Left cardiac atrium (tissue), 4 donors: ENCODE data around the gene SHF. TPM values are rescaled to one million over a fixed set of nuclear protein-coding genes. Genes with fewer than 3 reads are reported as not detected.
A peak's percentile ranks its signal among the peaks of the same experiment; 100 is the strongest.
"Not testable (repeated sequence)": the region's sequence is repeated elsewhere in the genome, so short reads cannot be mapped to it uniquely, and the experiment has no call there.

ENCODE experiments used
- ATAC-seq, 2 donors: fragments of 200-7000 bp; cut with Tn5 transposase; one replicate each; pipeline ENCODE4 v1.9.1; 2020; ENCODE audit warnings: mild to moderate bottlenecking in 2 of 2, moderate library complexity in 2 of 2
- DNase-seq: peaks from one replicate; pipeline ENCODE4 v3.0.0-alpha.2; 2020
- intact Hi-C, 2 donors: fragments of 100-400 bp; cut with DNase I; formaldehyde crosslinking; loops; one replicate each; pipeline versions ENCODE4 v1.14.1 to v1.15.1; 2022 to 2023
- long read RNA-seq: library from polyadenylated mRNA; unstranded; transcript quantifications from one replicate; pipeline ENCODE4 v2.0.0, GENCODE V29; 2021
- total RNA-seq, 2 donors: library from RNA; stranded (reverse); fragmentation: NEBNext Ultra II Directional; extraction: Animal tissue kit (Norgen Biotek cat#: 25700); gene quantifications; one replicate each; pipeline ENCODE4 v1.2.1, GENCODE V29; 2021
- donor health status: DM: no; HTN: yes; CAD: no.
- donor health status: DM: no; HTN: yes; CAD: no; lungs with severe emphysema.
- donor health status: DM: yes; HTN: yes; CAD: no.
- donor health status: Dilated cardiomyopathy.

The SHF gene, protein sequence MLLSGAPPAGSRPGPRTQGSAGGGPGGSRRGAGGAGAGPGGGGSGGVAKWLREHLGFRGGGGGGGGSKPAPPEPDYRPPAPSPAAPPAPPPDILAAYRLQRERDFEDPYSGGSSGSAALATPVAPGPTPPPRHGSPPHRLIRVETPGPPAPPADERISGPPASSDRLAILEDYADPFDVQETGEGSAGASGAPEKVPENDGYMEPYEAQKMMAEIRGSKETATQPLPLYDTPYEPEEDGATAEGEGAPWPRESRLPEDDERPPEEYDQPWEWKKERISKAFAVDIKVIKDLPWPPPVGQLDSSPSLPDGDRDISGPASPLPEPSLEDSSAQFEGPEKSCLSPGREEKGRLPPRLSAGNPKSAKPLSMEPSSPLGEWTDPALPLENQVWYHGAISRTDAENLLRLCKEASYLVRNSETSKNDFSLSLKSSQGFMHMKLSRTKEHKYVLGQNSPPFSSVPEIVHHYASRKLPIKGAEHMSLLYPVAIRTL
- 1 to 10 TPM; 6.9 to 8.6 TPM for total RNA-seq
- long read RNA-seq, partial matches to known transcripts, result 0 of 2 reads
- long read RNA-seq, other reads (novel, unspliced or antisense), result 2 of 2 reads

DNA sequence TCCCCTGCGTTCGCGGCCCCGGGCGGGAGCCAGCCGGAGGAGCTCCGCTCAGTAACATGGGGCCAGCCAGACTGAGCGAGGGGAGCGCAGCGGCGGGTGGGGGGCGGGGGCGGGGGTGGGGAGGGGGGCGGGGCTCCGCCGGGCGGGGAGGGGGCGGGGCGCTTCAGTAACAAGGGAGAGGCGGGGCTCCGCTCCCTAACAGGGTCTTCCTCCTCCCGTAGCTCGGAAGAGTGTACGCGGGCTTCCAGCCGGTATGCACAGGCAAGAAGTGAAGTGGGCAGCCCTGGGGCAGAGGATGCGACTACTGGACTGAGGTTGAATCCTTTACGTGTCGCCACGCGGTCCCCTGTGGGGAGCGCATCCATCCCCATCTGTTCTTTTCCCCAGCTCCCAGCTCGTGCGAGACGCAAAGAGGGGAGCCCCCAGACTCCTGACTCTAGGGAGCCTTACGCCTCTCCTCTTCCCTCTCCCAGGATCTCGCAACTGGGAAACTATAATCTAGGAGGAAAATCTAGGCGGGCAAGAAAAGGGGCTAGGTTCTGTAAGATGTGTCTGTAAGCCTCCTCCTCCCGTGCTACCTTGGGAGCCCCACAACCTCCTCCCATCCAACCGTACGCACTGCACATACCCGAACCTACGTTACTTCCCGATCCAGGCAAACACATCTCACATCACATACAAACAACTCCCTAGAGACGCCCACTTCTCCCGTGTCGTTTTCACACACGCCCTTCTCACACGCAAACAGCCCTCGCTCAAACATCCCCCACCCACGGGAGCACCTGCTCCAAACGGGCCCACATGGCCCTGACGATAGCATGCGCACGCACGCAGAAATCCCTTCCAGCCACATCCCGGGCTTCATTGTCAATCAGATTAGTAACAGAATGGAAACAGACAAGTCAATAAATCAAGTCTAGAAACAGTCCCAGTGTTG is at the start of gene SHF:
Gene SHF, minus strand, starts transcription at position 73 of the 937 bp plus-strand sequence. Its CDS starts 15 bp downstream, at position 58.
- intact Hi-C loops, result no loop called here
- DNase-seq (peak; percentile 79), ATAC-seq (peak; percentile 77 to 83)

- ATAC-seq, intact Hi-C loops, DNase-seq: not testable (repeated sequence)
Observed at GRCh38 chr15:45236806-45237205, 49.0 kb upstream of the SHF start.

DNA sequence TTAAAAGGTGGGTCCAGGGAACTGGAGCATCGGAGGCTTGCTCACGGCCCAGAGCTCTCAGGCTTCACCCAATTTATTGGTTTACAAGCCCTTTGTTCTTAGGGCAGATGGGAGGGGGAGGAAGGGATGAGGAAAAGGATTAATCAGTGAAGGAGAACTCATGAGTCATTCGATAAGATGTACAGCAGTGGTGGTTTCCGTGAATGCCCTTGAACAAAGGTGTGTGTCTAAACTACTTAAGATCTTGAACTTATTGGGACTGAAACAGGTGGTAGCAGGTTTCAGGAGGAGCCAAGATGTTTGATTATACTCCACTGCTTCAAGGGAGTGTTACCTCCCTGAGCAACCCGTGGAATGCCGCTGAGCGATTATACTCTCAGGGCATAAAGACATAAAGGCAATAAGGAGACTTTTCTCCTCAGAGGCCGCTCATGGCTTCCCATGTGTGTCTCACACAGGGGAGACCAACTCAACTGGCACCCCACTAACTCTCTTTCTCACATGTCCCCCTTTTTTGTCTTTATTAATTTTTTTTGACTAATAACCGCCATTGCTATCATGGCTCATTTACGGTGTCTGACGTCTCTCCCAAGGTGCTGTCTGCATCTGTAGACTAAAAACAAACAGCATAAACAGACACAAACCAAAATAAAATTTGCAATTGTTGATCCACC is 46.9 kb upstream of the SHF start:
- intact Hi-C loops, result no loop called here

DNA sequence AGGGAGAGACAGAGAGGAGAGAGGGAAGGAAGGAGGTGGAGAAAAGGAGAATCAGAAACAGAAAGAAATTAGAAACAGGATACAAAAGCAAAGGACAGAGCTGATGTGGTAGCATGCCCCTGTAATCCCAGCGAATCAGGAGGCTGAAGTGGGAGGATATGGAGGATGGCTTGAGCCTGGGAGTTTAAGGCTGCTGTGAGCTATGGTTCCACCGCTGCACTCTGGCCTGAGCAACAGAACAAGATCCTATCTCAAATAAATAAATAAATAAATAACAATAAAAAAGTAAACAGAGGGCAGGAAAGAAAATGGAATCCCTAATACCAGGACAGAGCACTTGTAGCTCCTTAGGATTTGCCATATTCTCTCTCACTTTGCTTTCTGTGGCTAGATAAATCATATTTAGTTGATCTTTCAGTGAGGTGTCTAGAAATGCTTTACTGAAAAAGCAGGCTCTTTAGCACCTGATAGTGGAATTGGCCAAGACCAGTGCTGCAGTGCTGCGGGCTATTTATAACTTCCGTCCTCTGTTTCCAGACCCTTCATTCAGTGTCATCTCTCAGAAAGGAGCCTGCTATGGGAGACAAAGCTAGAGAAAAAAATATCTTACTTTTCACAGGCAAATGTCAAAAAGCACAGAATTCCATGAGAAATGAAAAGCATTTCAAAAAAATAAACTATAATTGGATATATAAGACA is 44.2 kb upstream of the SHF start:
- ATAC-seq, result peak; percentile 75 to 84
- peak; percentile 24 for DNase-seq
- intact Hi-C loops, result no loop called here

More for the DNA sequence above, 46.9 kb upstream of the SHF start:
- DNase-seq (no peak), ATAC-seq (no peak)

- ATAC-seq (no peak), DNase-seq (no peak)
- intact Hi-C loops, result no loop called here
Observed at GRCh38 chr15:45231132-45231531, 43.4 kb upstream of the SHF start.

DNA sequence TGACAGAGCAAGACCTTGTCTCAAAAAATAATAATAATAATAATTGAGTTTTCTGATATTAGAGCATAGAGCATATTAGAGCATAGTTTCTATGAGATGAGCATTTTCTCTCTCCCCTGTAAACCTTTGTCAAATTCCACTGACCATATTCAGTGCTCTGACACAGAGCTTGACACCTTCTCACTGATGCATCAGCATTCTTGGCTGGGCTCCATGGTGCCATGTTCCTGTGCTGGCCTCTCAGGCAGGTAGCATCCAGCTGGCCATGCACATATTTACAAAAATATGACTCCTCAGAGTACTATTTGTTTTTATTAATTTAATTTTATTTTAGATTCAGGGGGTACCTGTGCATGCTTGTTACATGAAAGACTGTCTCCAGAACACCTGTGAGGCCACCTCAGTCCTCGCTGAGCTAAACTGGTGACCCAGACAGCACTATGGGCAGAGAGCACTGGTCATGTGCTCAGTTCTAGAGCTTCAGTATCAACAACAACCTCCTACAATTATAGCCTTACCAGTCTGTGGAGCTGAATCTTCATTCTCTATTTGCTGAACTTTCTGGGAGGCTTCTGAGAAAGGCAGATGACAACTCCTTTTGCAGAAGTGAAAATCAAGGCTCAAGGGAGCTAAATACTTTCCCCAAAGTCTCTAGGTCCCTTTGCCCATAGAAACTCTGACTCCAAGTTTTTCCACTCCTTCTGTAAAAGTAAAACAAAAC is 42.6 kb upstream of the SHF start:
- DNase-seq (peak; percentile 39), ATAC-seq (peak in 1 of 2 donors; percentile 50)
- intact Hi-C loops, result no loop called here

GRCh38 chr15:45228931-45229330 is 41.2 kb upstream of the SHF start:
- ATAC-seq (no peak), DNase-seq (no peak)
- intact Hi-C loops, result no loop called here

DNA sequence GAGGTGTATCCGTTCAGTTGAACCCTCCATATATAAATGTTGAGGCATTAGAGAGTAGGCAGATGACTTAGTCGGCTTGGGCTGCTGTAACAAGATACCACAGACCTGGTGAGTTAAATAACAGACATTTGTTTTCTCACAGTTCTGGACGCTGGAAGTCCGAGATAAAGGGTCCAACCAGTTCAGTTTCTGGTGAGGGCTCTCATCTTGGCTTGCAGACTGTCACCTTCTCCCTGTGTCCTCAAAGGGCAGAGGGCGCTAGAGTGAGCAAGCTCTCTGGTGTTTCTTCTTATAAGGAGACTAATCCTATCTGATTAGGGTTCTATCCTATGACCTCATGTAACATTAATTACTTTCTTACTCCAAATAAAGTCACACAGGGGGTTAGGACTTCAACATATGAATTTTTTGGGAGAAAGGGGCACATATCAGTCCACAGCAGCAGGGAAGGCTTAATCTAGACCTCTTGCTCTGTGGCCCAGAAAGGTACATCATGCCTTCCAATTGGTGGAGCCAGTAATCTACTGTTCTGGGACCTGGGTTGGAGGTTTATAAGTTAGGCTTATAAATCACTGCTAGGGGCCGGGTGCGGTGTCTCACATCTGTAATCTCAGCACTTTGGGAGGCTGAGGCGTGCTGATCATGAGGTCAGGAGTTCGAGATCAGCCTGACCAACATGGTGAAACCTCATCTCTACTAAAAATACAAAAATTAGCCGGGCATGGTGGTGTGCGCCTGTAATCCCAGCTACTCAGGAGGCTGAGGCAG is 37.9 kb upstream of the SHF start:
- intact Hi-C loops, result no loop called here
- DNase-seq, result no peak
- ATAC-seq, result no peak

- no peak for DNase-seq
- intact Hi-C loops, result no loop called here
Observed at GRCh38 chr15:45224621-45225217, 37.0 kb upstream of the SHF start.

DNA sequence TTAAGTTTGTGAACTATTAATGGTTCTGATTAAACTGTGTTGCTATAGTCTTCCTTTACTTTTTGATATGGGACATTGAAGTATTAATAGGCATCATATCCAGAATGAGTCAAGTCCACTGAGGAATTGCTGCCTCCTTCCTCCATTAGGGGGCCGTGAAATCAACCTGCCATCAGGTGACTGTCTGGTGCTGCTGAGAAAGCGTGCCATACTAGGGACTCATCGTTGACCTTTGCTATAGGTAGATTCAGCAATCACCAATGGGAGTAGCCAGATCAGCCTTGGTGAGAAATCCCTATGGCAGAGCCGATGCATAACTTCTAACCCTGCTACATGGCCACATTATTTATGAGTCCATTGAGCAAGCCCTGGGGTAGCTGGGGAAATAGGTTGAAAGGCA is 34.2 kb upstream of the SHF start:
- intact Hi-C loops, result no loop called here
- no peak for ATAC-seq
- no peak for DNase-seq

More at GRCh38 chr15:45224621-45225217, 37.0 kb upstream of the SHF start:
- ATAC-seq, result no peak

GRCh38 chr15:45221053-45221599 is 33.4 kb upstream of the SHF start:
- ATAC-seq (no peak), DNase-seq (no peak)
- intact Hi-C loops, result no loop called here

DNA sequence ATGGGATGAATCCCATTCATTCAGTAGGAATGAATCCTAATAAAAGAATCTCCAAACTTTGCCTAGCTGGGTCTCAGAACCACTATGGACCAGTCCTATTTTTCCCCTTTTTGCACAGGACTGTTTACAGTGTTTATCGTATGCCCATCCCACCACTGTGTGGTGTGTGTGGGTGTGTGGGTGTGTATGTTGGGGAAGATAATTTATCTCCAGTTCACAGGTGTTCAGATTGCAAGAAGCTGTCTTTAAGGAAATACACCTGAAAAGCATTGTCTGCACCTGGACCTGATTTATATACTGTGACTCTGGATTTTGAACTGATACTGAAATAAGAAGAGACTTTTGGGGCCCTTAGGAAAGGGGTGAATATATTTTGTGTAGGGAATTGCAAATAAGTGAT is 24.7 kb upstream of the SHF start:
- intact Hi-C loops, result no loop called here
- no peak for ATAC-seq
- no peak for DNase-seq

- intact Hi-C loops, result loop anchor here (5.0 to 10.0 kb wide), 2 partner anchors 67 to 190 kb away; no protein-coding TSS in a partner anchor
- peak; percentile 56 for DNase-seq
- ATAC-seq, result no peak
Observed at GRCh38 chr15:45205192-45205591, 17.4 kb upstream of the SHF start.

GRCh38 chr15:45203182-45203581 is 15.4 kb upstream of the SHF start:
- DNase-seq (peak; percentile 58), ATAC-seq (no peak)
- intact Hi-C loops, result loop anchor here in 1 of 2 donors (10.0 kb wide), 1 partner anchor 192 kb away; no protein-coding TSS in a partner anchor

- intact Hi-C loops, result loop anchor here in 1 of 2 donors (10.0 kb wide), 1 partner anchor 193 kb away; no protein-coding TSS in a partner anchor
- no peak for DNase-seq
- ATAC-seq, result no peak
Observed at GRCh38 chr15:45201869-45202268, 14.1 kb upstream of the SHF start.

GRCh38 chr15:45201557-45201859 is 13.7 kb upstream of the SHF start:
- no peak for ATAC-seq
- DNase-seq, result no peak
- intact Hi-C loops, result loop anchor here in 1 of 2 donors (10.0 kb wide), 1 partner anchor 193 kb away; no protein-coding TSS in a partner anchor
